ENCODE results near the gene FOXP1.

The FOXP1 gene

DNA sequence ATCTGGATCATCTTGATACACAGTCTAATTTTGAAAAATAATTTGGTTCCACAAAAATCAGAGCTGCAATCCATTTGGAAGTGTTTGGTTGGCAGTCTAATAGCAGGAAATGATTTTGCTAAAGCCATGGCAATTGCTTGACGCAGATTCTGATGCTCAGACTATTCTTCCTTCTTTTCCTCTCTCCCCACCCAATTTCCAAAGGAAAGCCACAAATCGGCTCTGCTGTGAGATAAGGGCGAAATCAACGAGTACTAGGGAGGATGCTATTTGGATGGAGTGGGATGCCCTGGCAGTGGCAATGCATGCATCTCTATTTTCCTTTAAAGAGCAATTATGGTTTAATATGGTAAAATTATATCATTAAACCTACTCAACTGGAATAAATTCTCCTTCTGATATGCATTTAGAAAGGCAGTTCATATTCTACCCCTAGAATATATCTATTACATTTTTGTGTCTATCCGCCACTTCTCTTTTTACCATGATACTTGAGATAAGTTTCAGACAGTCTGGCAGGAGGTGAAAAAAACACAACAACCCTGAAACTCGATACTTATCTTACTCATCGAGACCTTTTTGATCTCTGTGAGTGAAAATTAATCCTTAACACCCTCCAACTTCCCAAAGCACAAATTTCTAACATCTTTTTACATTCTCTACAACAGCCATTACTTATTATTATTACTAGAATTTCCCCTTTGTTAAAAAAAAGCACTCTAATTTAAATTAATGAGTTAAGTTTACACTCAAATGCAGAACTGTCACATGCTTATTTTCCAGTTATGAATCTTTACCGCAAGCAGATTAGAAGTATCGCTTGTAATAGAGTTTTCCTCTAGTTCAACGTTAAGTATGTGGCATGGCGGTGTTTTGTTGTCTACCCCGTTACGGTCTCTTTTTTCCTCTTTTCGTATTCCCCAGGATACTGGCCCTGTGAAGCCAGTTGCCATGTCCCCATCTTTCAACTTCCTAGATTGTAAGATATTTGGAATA, 433.3 kb downstream of the FOXP1 start:
- no peaks in the 10 kb centered on the region for H3K27me3 ChIP-seq (ENCODE audit: control insufficient read depth, insufficient read depth, low read length)
- H3K4me3 ChIP-seq (ENCODE audit: low read length): no peak overlapping the region
- no peaks in the 10 kb centered on the region for H3K9me3 ChIP-seq (ENCODE audit: control insufficient read depth, low read length)
- H3K36me3 ChIP-seq (ENCODE audit: control insufficient read depth, insufficient read depth, low read length): no peaks in the 10 kb centered on the region
- peaks cover 38% of the 10 kb centered on the region for H3K4me1 ChIP-seq (ENCODE audit: control insufficient read depth, insufficient read depth, low read length)
- H3K9ac ChIP-seq (ENCODE audit: low read length): no peak overlapping the region

DNA sequence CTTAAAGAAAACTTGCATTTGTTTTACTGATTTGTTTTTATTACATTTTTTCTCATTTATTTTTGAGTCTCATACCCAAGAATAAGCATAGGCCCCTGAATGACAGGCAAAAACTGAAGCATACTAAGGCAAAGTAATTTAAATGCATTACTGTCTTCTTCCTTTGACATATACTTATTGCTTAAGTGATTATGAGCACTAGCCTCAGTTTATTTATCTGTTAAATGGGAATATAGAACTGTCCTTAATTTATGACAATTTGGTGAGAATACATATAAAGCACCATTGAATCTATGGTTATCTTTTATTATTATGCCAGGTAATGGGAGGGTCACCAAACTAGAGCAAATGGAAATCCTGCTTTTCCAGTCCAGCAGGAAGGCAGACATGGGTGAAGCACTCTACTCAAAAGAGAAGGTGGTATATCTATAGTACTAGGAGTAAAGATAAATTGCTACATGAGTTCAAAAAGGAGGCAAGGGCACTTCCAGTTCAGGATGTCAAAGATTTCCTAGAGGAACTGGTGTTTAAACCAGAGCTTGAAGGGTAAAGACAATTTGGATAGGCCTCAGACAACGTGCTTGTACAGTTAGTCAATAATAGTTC, 435.0 kb downstream of the FOXP1 start:
- Histone ChIP-seq H3K4me1 (ENCODE audit: control insufficient read depth, insufficient read depth, low read length) (peaks cover 38% of the 10 kb centered on the region), H3K4me3 (ENCODE audit: low read length) (no peak overlapping the region), H3K9me3 (ENCODE audit: control insufficient read depth, low read length) (no peaks in the 10 kb centered on the region), H3K9ac (ENCODE audit: low read length) (no peak overlapping the region), H3K36me3 (ENCODE audit: control insufficient read depth, insufficient read depth, low read length) (no peaks in the 10 kb centered on the region), H3K27me3 (ENCODE audit: control insufficient read depth, insufficient read depth, low read length) (no peaks in the 10 kb centered on the region)

DNA sequence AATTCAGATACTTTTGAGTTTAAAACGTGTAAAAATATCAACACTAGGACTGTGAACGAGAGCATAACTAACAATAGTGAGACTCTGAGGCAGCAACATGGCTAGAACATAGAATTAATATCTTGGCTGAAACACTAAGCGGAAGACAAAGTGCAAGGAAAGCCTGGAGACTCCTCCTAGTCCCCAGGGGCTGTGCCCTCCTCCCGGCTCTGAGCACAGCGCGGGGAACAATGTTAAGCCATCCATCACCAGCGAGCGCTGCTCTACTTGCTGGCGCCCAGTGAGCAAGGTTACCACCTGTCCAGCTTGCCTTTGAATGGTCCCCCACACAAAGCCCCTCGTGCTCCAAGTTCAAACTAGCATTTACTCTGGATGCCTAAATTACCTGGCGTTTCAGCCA, 436.9 kb downstream of the FOXP1 start:
- no peak overlapping the region for H3K4me3 ChIP-seq (ENCODE audit: low read length)
- peaks cover 29% of the 10 kb centered on the region for H3K4me1 ChIP-seq (ENCODE audit: control insufficient read depth, insufficient read depth, low read length)
- no peak overlapping the region for H3K9ac ChIP-seq (ENCODE audit: low read length)
- H3K9me3 ChIP-seq (ENCODE audit: control insufficient read depth, low read length): no peaks in the 10 kb centered on the region
- H3K36me3 ChIP-seq (ENCODE audit: control insufficient read depth, insufficient read depth, low read length): no peaks in the 10 kb centered on the region
- no peaks in the 10 kb centered on the region for H3K27me3 ChIP-seq (ENCODE audit: control insufficient read depth, insufficient read depth, low read length)

DNA sequence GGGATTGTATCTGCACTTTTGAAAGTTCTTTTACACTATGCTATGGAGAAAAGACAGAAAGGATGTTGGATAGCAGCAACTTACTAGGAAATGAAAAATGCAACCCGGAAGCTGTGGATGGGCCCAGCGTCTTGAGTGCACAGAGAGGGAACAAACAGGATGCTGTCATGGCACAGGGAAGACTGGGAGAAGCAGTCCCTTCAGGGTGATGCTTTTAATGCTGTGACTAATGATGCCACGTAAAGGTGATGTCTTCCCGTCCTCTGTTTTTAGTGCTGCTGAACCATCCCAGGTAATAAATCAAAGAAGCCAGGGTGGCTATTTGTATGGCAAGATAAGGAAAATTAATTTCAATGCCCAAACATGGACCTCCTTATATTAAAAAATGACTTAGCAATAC, 437.6 kb downstream of the FOXP1 start:
- H3K4me1 ChIP-seq (ENCODE audit: control insufficient read depth, insufficient read depth, low read length): peaks cover 35% of the 10 kb centered on the region
- H3K27me3 ChIP-seq (ENCODE audit: control insufficient read depth, insufficient read depth, low read length): no peaks in the 10 kb centered on the region
- H3K9ac ChIP-seq (ENCODE audit: low read length): no peak overlapping the region
- no peak overlapping the region for H3K4me3 ChIP-seq (ENCODE audit: low read length)
- H3K36me3 ChIP-seq (ENCODE audit: control insufficient read depth, insufficient read depth, low read length): no peaks in the 10 kb centered on the region
- no peaks in the 10 kb centered on the region for H3K9me3 ChIP-seq (ENCODE audit: control insufficient read depth, low read length)

GRCh38 chr3:71144525-71145253, 438.8 kb downstream of the FOXP1 start:
- no peaks in the 10 kb centered on the region for H3K9me3 ChIP-seq (ENCODE audit: control insufficient read depth, low read length)
- no peak overlapping the region for H3K9ac ChIP-seq (ENCODE audit: low read length)
- H3K27me3 ChIP-seq (ENCODE audit: control insufficient read depth, insufficient read depth, low read length): no peaks in the 10 kb centered on the region
- no peak overlapping the region for H3K4me3 ChIP-seq (ENCODE audit: low read length)
- no peaks in the 10 kb centered on the region for H3K36me3 ChIP-seq (ENCODE audit: control insufficient read depth, insufficient read depth, low read length)
- peaks cover 39% of the 10 kb centered on the region for H3K4me1 ChIP-seq (ENCODE audit: control insufficient read depth, insufficient read depth, low read length)

- H3K9me3 ChIP-seq (ENCODE audit: control insufficient read depth, low read length): no peaks in the 10 kb centered on the region
- no peak overlapping the region for H3K9ac ChIP-seq (ENCODE audit: low read length)
- H3K4me1 ChIP-seq (ENCODE audit: control insufficient read depth, insufficient read depth, low read length): peaks cover 32% of the 10 kb centered on the region
- H3K27me3 ChIP-seq (ENCODE audit: control insufficient read depth, insufficient read depth, low read length): no peaks in the 10 kb centered on the region
- H3K36me3 ChIP-seq (ENCODE audit: control insufficient read depth, insufficient read depth, low read length): no peaks in the 10 kb centered on the region
- no peak overlapping the region for H3K4me3 ChIP-seq (ENCODE audit: low read length)
Observed at GRCh38 chr3:71143493-71143892, 440.0 kb downstream of the FOXP1 start.

DNA sequence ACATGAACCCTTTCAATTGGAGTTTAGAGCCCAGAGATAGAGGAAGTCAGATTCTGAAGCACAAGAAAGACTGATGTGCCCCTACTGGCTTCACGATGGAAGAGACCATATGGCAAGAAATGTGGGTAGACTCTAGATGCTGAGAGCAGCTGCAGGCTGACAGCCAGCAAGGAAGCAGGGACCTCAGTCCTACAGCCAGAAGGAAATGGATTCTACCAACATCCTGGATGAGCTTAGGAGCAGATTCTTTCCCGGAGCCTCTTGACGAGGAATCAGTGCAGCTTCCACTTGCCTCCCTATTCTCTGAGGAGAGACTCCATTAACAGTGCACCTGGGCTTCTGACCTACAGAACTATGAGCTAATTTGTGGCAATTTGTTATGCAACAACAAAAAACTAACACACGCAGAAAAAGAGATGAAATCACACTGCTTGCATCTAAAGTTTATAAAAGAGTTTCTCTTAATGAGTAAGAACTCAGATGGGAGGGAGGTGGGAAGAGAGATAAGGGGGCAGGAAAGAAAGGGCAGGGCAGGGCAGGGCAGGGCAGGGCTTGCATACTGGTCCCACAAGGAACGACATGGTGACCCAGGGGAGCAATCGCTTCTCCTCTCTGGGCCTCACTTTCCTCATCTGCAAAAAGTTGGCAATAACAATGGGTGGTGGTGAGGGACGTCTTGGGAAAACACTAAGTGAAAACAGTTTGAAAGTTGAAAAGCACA, 440.9 kb downstream of the FOXP1 start:
- Histone ChIP-seq H3K4me1 (ENCODE audit: control insufficient read depth, insufficient read depth, low read length) (peaks cover 31% of the 10 kb centered on the region), H3K4me3 (ENCODE audit: low read length) (no peak overlapping the region), H3K36me3 (ENCODE audit: control insufficient read depth, insufficient read depth, low read length) (no peaks in the 10 kb centered on the region), H3K9me3 (ENCODE audit: control insufficient read depth, low read length) (no peaks in the 10 kb centered on the region), H3K27me3 (ENCODE audit: control insufficient read depth, insufficient read depth, low read length) (no peaks in the 10 kb centered on the region), H3K9ac (ENCODE audit: low read length) (no peak overlapping the region)

- Histone ChIP-seq H3K27me3 (ENCODE audit: control insufficient read depth, insufficient read depth, low read length) (no peaks in the 10 kb centered on the region), H3K36me3 (ENCODE audit: control insufficient read depth, insufficient read depth, low read length) (no peaks in the 10 kb centered on the region), H3K9me3 (ENCODE audit: control insufficient read depth, low read length) (no peaks in the 10 kb centered on the region), H3K4me3 (ENCODE audit: low read length) (no peak overlapping the region), H3K4me1 (ENCODE audit: control insufficient read depth, insufficient read depth, low read length) (peaks cover 34% of the 10 kb centered on the region), H3K9ac (ENCODE audit: low read length) (no peak overlapping the region)
Observed at GRCh38 chr3:71140477-71140876, 443.1 kb downstream of the FOXP1 start.

DNA sequence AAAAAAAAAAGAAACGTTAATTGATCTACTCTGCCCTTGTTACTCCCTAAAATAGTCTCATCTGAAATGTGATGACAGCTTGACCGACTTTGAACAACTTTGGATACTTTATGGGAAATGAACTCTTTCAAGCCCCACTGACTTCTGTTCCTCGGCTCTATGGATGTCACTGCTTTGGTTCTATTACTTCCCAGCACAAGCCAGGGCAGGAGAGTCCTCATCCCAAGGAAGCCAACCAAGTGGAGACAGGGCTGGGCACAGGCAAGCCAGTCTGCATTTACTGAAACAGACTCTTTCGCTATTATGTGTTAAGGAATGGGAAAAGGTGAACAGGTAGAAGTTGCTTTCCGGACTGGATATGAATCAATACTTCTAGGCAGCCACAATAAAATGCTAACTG, 444.0 kb downstream of the FOXP1 start:
- Histone ChIP-seq H3K4me3 (ENCODE audit: low read length) (no peak overlapping the region), H3K4me1 (ENCODE audit: control insufficient read depth, insufficient read depth, low read length) (peaks cover 40% of the 10 kb centered on the region), H3K36me3 (ENCODE audit: control insufficient read depth, insufficient read depth, low read length) (no peaks in the 10 kb centered on the region), H3K9me3 (ENCODE audit: control insufficient read depth, low read length) (no peaks in the 10 kb centered on the region), H3K27me3 (ENCODE audit: control insufficient read depth, insufficient read depth, low read length) (no peaks in the 10 kb centered on the region), H3K9ac (ENCODE audit: low read length) (no peak overlapping the region)

- no peaks in the 10 kb centered on the region for H3K27me3 ChIP-seq (ENCODE audit: control insufficient read depth, insufficient read depth, low read length)
- H3K4me1 ChIP-seq (ENCODE audit: control insufficient read depth, insufficient read depth, low read length): peaks cover 44% of the 10 kb centered on the region
- H3K9ac ChIP-seq (ENCODE audit: low read length): no peak overlapping the region
- H3K36me3 ChIP-seq (ENCODE audit: control insufficient read depth, insufficient read depth, low read length): no peaks in the 10 kb centered on the region
- no peaks in the 10 kb centered on the region for H3K9me3 ChIP-seq (ENCODE audit: control insufficient read depth, low read length)
- H3K4me3 ChIP-seq (ENCODE audit: low read length): no peak overlapping the region
Observed at GRCh38 chr3:71138410-71138809, 445.1 kb downstream of the FOXP1 start.

DNA sequence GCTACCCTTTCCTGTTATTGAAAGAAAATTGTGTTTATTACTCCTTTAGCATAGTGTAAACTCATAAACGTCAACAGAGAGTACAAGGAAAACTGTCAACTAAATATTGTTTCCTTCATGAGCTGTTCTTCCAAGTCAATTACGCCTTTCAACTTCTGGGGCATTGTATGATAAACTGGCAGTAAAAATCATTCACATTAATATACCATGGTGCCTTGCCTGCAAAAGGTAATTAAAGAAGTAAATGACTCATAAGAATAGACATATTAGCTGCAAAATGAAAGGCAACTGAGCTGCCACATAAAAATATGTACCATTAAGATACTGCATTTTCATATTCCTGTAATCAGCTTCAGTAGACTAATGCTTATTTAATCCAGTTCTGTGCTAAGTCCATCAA, 447.3 kb downstream of the FOXP1 start:
- Histone ChIP-seq H3K4me3 (ENCODE audit: low read length) (no peak overlapping the region), H3K27me3 (ENCODE audit: control insufficient read depth, insufficient read depth, low read length) (no peaks in the 10 kb centered on the region), H3K9me3 (ENCODE audit: control insufficient read depth, low read length) (no peaks in the 10 kb centered on the region), H3K4me1 (ENCODE audit: control insufficient read depth, insufficient read depth, low read length) (peaks cover 52% of the 10 kb centered on the region), H3K9ac (ENCODE audit: low read length) (no peak overlapping the region), H3K36me3 (ENCODE audit: control insufficient read depth, insufficient read depth, low read length) (no peaks in the 10 kb centered on the region)
